Measurements from ENCODE around the gene EPN2. TPM values are rescaled to one million over a fixed set of nuclear protein-coding genes. Genes with fewer than 3 reads are reported as not detected.

The EPN2 gene
- total RNA-seq, 6 experiments from 2014 or later = 6.6 to 18.1 (median 11.4) TPM

DNA sequence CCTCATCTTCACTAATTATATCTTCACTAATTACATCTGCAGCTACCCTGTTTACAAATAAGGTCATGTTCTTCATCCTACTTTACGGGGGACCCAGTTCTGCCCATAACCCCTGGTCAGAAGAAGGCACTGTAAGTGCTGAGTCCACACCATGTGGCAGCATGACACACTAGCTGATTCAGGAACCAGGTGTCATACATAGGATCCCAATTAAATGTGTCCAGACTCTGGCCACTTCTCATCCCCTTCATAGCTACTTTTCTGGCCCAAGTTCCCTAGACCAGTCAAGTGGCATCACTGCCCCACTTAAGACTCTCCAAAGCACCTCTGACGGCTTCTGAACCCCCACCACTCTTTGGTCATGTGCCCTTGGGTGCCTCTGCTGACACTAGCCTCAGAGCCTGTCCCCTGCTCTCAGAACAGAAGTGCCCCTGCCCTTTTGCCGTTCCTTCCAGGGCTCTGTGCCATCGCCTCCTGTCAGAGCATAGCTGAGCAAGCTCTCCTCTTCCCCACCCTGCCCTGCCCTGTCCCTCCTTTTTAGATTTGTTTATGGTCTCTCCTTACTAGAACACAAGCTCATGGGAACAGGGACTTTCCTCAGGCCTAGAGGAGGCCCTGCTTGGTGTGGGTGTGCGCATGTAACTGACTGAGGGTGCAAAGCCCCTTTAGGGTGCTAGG, 64.2 kb downstream of the EPN2 start:
- H3K4me3 ChIP-seq = no peak overlapping the region
- H3K36me3 ChIP-seq = no peaks in the 10 kb centered on the region
- H3K4me1 ChIP-seq = peaks cover 0 to 14% (median 0%) of the 10 kb centered on the region in 4 donors
- intact Hi-C loops (cut with DNase I) = no loop called here
- H3K9me3 ChIP-seq = no peaks in the 10 kb centered on the region
- no peak overlapping the region for H3K27ac ChIP-seq
- TF ChIP-seq, protein P1, sequence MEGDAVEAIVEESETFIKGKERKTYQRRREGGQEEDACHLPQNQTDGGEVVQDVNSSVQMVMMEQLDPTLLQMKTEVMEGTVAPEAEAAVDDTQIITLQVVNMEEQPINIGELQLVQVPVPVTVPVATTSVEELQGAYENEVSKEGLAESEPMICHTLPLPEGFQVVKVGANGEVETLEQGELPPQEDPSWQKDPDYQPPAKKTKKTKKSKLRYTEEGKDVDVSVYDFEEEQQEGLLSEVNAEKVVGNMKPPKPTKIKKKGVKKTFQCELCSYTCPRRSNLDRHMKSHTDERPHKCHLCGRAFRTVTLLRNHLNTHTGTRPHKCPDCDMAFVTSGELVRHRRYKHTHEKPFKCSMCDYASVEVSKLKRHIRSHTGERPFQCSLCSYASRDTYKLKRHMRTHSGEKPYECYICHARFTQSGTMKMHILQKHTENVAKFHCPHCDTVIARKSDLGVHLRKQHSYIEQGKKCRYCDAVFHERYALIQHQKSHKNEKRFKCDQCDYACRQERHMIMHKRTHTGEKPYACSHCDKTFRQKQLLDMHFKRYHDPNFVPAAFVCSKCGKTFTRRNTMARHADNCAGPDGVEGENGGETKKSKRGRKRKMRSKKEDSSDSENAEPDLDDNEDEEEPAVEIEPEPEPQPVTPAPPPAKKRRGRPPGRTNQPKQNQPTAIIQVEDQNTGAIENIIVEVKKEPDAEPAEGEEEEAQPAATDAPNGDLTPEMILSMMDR (IDR thresholded peaks at IDR 0.05) = no peak
- TF ChIP-seq POLR2A (IDR thresholded peaks at IDR 0.05) = no peak
- H3K27me3 ChIP-seq = no peaks in the 10 kb centered on the region
- DNase-seq = peak in 1 of 3 donors; percentile 12
- ATAC-seq = no peak
- WGBS (ENCODE audit: insufficient coverage, low coverage, low lambda C conversion rate, missing lambda C conversion rate) = 84% methylated on average over 2 of the region's 5 CpGs

DNA sequence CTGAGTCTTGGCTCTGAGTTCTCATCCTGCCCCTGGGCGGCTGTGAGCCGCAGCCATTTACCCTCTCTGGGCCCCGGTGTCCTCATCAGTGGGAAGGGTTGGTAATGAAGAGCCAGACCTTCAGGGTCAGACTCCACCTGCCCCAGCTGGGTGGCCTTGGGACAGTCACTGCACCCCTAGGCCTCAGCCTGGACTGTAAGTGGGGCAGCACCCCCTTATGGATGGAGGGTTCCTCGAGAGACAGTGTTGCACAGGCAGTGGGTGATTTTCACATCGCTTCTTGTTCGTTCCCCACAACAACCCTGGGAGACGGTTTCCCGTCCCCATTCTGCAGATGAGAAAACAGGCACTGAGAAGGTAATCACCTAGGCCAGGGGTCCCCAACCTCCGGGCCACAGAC, 64.8 kb downstream of the EPN2 start:
- intact Hi-C loops (cut with DNase I) = no loop called here
- Histone ChIP-seq H3K27me3 (no peaks in the 10 kb centered on the region), H3K27ac (no peak overlapping the region), H3K4me3 (no peak overlapping the region), H3K36me3 (no peaks in the 10 kb centered on the region), H3K9me3 (no peaks in the 10 kb centered on the region), H3K4me1 (peaks cover 0 to 14% (median 0%) of the 10 kb centered on the region in 4 donors)
- TF ChIP-seq POLR2A (IDR thresholded peaks at IDR 0.05) = no peak
- TF ChIP-seq, protein P1 (IDR thresholded peaks at IDR 0.05) = no peak
- 60% methylated on average over 1 of the region's 9 CpGs for WGBS (ENCODE audit: insufficient coverage, low coverage, low lambda C conversion rate, missing lambda C conversion rate)
- DNase-seq (peak in 1 of 3 donors; percentile 26), ATAC-seq (no peak)

DNA sequence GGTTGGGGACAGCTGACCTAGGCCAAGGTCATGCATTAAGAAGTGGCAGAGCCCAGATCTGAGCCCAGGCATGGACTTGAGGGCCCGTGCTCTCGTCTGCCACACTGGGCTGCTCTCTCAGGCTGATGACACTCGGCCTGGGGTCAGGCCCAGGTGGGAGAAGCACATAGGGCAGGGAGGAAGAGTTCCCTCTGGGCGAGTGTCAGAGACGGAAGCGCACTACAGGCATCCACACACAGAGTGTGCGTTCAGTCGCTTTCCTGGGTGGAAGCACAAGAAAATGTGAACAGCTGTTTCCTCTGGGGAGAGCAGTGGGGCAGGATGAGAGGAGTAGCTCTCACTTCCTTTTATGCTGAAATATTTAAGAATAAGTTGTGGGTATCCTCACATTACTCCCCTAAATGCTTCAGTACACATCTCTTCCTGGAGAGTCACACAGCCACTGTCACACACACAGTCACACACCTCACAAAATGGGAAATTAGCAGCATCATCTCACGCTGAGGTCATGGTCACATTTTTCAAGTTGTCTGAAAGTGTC, 65.7 kb downstream of the EPN2 start:
- Histone ChIP-seq H3K4me3 (no peak overlapping the region), H3K36me3 (no peaks in the 10 kb centered on the region), H3K9me3 (no peaks in the 10 kb centered on the region), H3K27ac (no peak overlapping the region), H3K27me3 (no peaks in the 10 kb centered on the region), H3K4me1 (peaks cover 0 to 14% (median 0%) of the 10 kb centered on the region in 4 donors)
- intact Hi-C loops (cut with DNase I) = no loop called here
- peak; percentile 4 to 28 (median 8) for ATAC-seq
- DNase-seq = peak in 1 of 3 donors; percentile 45
- no peak for TF ChIP-seq POLR2A (IDR thresholded peaks at IDR 0.05)
- TF ChIP-seq, protein P1 (IDR thresholded peaks at IDR 0.05) = no peak
- WGBS (ENCODE audit: insufficient coverage, low coverage, low lambda C conversion rate, missing lambda C conversion rate) = 61% methylated on average over 4 of the region's 9 CpGs

DNA sequence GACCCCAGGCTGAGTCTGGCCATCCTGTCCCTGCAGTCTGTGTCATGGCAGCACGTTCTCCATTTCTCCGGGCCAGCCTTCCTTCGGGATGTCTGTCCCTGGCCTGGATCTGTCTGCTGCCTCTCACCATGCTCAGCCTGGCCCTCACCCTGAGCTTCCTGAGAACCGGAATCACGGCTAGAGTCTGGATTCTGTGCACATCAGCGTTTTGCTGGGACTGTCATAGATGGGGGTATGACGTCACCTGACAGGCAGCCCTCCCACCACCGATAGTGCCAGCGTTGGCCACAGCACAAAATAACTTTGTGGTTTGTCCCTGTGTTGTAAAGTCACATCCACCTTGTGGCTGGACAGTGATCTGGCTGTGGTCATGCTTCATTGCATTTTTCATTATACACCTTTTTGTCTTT, 66.2 kb downstream of the EPN2 start:
- ATAC-seq = peak; percentile 12 to 40 (median 23)
- peaks cover 0 to 14% (median 0%) of the 10 kb centered on the region in 4 donors for H3K4me1 ChIP-seq
- intact Hi-C loops (cut with DNase I) = no loop called here
- DNase-seq = peak in 1 of 3 donors; percentile 37
- no peaks in the 10 kb centered on the region for H3K27me3 ChIP-seq
- 59% methylated on average over 3 of the region's 9 CpGs for WGBS (ENCODE audit: insufficient coverage, low coverage, low lambda C conversion rate, missing lambda C conversion rate)
- H3K36me3 ChIP-seq = no peaks in the 10 kb centered on the region
- H3K9me3 ChIP-seq = no peaks in the 10 kb centered on the region
- no peak overlapping the region for H3K27ac ChIP-seq
- TF ChIP-seq, protein P1 (IDR thresholded peaks at IDR 0.05) = no peak
- no peak for TF ChIP-seq POLR2A (IDR thresholded peaks at IDR 0.05)
- no peak overlapping the region for H3K4me3 ChIP-seq

Data from right lobe of liver (tissue), 6 donors.